Spleen (tissue), 7 donors: Measurements from ENCODE around the gene TXNL4A.

Experiments
- CTCF ChIP-seq, 11 experiments: fragments of 200-600 bp in 7 of 11; fragments of 450-650 bp in 4 of 11; sonication (generic) in 4 of 11; IDR thresholded peaks in 8 of 11; conservative IDR thresholded peaks in 3 of 11; 1 replicate in 7 of 11; 2 replicates in 4 of 11; pipeline versions ENCODE4 v1.4.0 to v1.8.0; 2016 to 2021; ENCODE audit warnings: antibody characterized with exemption in 11 of 11, inconsistent platforms in 4 of 11, mild to moderate bottlenecking in 1 of 11
- POLR2A ChIP-seq, 3 donors: fragments of 450-650 bp; IDR thresholded peaks; one replicate each; pipeline ENCODE4 v1.5.1; 2017; ENCODE audit warnings: antibody characterized with exemption in 3 of 3, mild to moderate bottlenecking in 1 of 3
- donor health status: DM: no; HTN: no; CAD: no; lungs with moderate emphysema.
- donor health status: DM: no; HTN: no; CAD: no.
- donor health status: DM: no; HTN: no; CAD: no.

- no peak for TF ChIP-seq POLR2A (IDR thresholded peaks at IDR 0.05)
- no peak for TF ChIP-seq CTCF (IDR thresholded peaks at IDR 0.05 in 8 of 11, conservative IDR thresholded peaks at IDR 0.05 in 3 of 11)
Measured at GRCh38 chr18:80034852-80035406, 46.6 kb upstream of the TXNL4A start.
